Activated naive CD4-positive, alpha-beta T cell treated with Interleukin-2 at 50 U/mL for 16 hours (primary cell): ENCODE measurements around the gene ACER1.
"Not testable (repeated sequence)": the region's sequence is repeated elsewhere in the genome, so short reads cannot be mapped to it uniquely, and the experiment has no call there.

ENCODE experiments used
- DNase-seq: peaks from one replicate; pipeline ENCODE4 v3.0.0-alpha.2; 2020

ACER1 gene

DNA sequence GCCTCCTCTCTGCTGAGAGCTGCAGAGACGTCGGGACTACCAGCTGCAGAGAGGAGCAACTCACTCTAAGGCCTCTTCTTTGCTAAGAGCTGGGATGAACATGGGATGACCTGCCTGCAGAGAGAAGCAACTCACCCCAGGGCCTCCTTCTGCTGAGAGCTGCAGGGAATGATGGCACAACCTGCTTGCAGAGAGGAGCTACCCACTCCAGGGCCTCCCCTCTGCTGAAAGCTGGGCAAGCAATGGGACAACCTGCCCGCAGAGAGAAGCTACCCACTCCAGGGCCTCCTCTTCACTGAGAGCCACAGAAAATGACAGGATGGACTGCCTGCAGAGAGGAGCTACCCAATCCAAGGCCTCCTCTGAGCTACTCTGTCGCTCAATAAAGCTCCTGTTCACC, 46.7 kb downstream of the ACER1 start:
- no peak for DNase-seq

DNA sequence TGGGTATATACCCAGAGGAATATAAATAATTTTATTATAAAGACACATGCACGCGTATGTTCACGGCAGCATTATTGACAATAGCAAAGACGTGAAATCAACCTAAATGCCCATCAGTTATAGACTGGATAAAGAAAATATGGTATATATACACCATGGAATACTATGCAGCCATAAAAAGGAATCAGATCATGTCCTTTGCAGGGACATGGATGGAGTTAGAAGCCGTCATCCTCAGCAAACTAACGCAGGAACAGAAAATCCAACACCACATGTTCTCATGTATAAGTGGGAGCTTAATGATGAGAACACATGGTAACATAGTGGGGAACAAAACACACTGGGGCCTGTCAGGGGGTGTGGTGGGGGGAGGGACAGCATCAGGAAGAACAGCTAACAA, 51.0 kb downstream of the ACER1 start:
- DNase-seq, result not testable (repeated sequence)

DNA sequence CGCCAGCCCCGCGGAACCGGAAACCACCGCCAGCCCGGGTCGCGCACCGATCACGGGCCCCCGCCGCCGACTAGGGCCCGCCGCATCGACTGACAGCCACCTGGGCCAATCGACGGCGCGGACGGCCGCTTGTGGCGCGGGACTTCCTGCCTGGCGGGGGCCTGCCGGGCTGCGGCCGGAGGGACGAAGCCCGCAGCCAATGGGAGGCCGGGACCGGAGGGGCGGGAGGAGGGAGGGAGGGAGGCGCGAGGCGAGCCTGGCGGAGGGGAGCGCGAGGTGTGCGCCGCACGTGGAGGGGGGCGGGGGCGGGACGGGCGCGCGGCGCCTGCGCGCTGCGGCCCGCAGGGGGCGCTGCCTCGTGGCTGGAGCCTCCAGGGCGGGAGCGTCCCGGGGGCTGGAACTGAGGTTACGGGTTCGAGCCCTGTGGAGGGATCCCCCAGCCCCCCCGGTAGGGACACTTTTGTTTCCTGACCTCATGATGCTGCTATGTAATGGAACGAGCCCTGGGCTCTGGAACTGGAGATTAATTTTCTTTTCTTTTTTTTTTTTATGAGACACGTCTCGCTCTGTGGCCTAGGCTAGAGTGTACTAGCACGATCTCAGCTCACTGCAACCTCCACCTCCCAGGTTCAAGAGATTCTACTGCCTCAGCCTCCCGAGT, 53.4 kb downstream of the ACER1 start, which contains the start of gene MLLT1:
Gene MLLT1, minus strand, starts transcription at position 45 of the 661 bp plus-strand sequence. CDS start 191 bp downstream, outside the sequence.
- DNase-seq, result peak; percentile 98

DNA sequence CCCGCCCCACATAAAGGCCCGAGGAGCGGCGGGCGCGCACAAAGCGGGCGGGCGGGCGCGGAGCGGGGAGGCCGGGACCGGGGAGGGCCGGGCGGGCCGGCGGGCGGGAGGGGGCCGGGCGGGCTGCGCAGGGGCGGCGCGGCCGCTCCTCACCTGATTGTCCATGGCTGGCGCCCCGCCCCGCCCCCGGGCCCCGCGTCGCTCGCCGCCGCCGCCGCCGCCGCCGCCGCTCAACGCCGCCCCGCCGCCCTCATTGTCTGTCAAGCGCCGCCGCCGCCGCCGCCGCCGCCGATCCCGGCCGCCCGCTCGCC, 53.8 kb downstream of the ACER1 start:
- no peak for DNase-seq

DNA sequence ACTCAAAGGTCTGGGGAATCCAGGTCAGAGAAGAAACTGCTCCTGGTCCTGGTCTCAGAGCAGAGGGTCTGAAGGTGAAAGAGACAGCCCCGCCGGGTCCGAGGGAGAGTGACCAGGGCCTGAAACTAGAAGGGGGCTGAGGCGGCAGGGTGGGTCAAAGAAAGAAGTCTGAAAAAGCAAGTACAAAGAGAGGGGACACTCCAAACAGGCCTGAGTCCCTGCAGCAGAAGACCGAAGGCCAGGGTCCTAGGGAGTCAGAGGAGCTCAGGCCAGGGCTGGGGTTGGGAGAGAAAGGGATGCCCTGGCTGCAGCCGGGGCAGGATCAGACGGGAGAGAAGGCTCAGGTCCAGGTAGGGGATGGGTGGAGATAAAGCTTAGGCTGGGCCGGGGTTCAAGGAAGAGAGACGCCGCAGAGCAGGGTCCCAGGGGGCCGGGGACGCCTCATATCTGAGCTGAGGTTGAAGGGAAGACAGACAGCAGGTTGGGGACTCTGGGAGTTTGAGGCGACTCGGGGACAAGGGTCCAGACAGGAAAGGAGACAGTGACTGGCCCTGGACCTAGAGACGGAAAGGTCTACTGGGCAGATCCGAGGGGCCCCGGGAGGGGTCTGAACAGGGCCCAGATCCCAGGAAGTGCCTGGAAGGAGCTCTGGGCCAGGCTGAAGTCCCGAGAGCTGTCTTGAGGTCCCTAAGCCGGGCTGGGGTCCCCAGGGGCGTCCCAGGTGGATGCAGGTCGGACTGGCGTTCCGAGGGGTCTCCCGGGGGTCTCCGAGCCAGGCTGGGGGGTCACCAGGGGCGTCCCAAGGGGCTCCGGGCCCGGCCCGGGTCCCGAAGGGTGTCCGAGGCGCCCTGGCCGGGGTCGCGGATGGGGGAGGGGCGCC, 54.4 kb downstream of the ACER1 start:
- no peak for DNase-seq

GRCh38 chr19:6278051-6278450, 55.4 kb downstream of the ACER1 start:
- DNase-seq, result no peak

DNA sequence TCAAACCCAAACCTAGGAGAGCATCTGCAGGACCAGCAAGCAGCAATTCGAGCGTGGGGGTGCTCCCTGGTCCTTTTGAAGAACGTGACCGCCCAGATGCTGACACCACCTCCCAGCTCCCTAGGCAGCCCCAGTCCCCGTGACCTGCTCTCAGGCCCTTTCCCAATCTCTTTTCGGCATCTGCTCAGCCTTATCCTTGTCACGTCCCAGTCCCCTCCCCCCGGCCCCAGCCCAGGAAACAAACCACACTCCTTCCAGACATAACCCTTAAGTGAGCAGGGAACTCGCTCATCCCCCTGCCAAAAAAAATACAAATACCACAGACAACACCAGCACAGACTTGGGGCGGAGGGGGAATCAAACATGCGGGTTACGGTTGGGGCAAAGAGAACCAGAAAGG, 57.0 kb downstream of the ACER1 start:
- no peak for DNase-seq

DNA sequence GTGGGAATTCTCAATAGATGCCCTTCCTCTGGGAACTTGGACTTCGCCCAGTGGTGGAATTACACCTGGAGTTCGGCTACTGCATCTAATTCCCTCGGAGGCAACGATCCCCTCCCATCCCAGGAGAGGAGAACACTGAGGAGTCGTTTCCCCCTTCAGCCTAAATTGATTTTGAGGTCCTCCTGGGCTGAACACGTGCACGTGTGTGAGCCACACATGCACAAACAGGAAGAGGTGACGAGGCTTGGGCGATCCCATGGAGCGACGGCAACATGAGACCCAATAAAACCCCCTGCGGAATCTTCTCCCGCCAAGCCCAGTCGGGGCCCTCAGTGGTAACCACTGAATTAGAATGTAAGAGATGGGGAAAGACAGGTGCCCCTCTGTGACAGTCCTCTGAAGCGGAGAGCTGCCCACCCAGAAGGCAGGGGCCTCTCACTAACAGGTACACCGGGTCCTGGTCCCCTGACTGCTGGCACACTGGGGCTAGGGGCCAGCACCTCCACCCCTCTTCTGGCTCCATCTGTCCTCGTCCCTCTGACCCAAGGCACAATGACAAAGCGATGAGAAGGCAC, 58.2 kb downstream of the ACER1 start:
- DNase-seq, result no peak

DNA sequence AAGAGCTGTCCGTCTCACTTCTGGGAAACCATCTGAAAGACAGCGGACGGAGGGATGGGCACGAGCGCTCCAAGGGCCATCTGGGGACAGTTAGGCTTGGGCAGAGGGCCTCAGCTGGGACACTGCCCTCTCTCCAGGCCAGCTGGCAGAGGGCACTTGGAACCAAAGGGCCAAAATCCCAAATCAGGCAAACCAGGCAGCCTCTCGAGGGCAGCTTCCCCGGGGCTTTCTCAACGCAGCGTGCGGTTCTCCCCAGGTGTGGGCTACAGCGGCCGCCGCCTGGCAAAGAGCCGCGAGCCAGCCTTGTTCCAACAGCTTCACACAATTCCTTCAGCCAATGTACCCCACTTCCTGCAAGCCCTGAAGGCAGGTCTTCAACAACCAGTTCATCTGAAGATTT, 58.7 kb downstream of the ACER1 start:
- no peak for DNase-seq

GRCh38 chr19:6273701-6274601, 59.5 kb downstream of the ACER1 start:
- DNase-seq, result no peak

- no peak for DNase-seq
Measured at GRCh38 chr19:6272913-6273600, 60.4 kb downstream of the ACER1 start.

DNA sequence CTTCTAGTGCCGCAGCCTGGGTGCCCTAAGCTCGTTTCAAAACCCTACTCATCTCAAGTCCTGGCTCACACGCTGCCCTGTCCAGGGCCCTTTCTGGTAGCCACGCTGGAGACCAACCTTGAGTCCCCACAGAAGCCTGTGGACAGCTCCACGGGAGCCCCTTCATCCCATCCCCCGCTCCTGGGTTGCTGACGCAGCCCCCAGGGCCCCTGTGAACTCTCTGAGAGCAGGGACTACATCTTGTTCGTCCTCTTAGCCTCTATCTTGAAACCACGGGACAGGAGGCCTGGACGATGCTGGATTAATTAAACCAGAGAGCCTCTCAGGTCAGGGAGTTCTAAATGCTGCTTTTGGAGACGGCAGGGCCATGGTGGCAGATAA, 61.0 kb downstream of the ACER1 start:
- DNase-seq, result no peak

DNA sequence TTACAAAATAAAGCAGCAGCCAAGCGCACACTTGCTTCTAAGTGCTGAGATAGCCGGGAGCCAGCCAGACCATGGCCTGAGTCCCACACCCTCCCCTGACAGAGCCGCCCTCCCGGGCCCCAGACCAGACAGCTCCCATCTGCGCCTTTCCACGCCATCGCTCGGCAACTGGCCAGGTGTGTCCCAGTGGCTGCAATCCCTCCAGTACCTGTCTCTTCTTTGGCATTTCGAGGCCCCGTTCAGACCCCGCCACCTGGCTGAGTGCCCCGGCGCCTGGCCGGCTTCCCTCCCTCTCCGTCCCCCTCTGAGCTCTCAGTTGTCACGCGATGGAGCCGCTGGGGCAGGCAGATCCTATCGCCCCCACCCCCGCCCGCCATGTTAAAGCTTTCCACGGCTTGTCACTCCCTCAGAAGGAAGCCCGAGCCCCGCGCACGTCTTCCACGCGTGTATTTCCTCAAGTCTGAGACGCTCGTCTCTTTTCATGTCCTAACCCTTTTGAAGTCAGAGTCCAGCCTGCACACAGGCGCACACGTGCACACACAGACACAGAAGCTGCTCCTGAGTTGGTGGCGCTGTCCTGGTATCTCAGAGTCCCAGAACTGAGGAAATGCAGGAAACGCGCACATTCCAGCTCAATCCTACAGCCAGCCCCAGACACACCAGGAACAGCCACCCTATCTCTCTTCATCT, 61.5 kb downstream of the ACER1 start:
- DNase-seq, result no peak

GRCh38 chr19:6271251-6271650, 62.2 kb downstream of the ACER1 start:
- no peak for DNase-seq

- DNase-seq, result no peak
Measured at GRCh38 chr19:6270822-6271221, 62.6 kb downstream of the ACER1 start.

GRCh38 chr19:6270076-6270745, 63.2 kb downstream of the ACER1 start:
- no peak for DNase-seq

DNA sequence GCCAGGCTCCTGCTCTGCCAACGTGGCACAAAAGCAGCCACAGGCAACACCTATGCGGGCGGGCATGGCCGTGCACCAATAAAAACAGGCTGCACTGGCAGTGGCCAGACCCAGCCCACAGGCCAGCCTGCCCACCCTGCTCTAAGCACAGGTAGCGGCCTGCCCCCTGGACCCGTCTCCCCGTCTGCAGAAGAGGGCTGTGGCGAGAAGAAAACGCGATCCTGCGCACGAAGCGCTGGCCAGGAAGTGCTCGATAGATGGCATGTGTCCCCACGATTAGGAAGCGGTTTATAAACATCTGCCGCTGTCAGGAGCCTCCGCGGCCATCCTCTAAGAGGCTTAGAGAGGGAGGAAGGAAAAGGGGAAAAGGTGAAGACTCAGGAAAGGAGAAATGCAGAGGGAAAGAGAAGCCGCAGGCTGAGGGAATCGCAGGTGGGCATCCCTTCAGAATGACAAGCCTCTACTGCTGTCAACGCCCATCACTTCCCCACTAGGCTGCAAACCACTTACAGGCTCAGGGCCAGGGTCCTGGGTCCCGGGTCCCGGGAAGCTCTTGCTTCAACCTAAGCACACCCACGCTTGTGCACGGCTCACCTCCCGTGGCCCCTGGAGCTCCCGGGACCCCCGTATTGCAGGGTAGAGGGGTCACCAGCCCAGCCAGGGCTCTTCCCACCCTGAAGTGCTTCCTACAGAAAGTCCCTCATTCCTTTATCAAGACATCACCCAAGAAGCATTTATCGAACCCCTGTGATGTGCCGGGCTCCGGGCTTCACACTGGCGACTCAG, 64.1 kb downstream of the ACER1 start:
- no peak for DNase-seq

DNA sequence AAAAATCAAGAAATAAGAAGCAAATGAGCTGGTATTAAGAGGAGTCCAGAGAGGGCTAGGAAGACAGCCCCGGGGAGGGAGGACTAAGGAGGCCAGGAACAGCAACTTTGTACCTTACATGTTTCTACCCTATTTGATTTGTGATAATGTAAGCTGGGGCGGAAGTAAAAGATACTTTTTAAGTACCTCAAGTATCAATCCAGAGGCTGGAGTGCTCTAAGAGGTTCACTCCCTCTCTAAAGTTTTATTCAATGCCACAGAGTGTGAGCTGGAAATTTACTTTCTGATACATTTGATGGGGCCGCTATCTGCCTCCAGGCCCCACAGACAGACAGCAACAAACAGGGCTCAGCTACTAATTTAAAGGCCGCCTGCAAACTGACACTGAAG, 65.0 kb downstream of the ACER1 start:
- DNase-seq, result no peak

- DNase-seq, result no peak
Measured at GRCh38 chr19:6267552-6268381, 65.6 kb downstream of the ACER1 start.

- no peak for DNase-seq
Measured at GRCh38 chr19:6264803-6265202, 68.6 kb downstream of the ACER1 start.
